DOHH2 (cell line): Measurements from ENCODE around the gene SEMA5A.

ENCODE experiments used
- H3F3A ChIP-seq: fragments of 200-600 bp; sonication (generic), shearing (Covaris generic); 2 replicates; pipeline ENCODE4 v1.6.0; 2016; ENCODE audit warnings: antibody characterized with exemption, mild to moderate bottlenecking; ENCODE audit not compliant: control insufficient read depth, insufficient read depth
- H3K27ac ChIP-seq: fragments of 200-600 bp; sonication (generic); 2 replicates; pipeline ENCODE4 v1.5.1; 2014; ENCODE audit warnings: low read depth, mild to moderate bottlenecking, low read length, moderate library complexity
- H3K27me3 ChIP-seq: fragments of 200-600 bp; sonication (generic); 2 replicates; pipeline ENCODE4 v1.6.1; 2014; ENCODE audit warnings: mild to moderate bottlenecking, low read length, mixed read lengths; ENCODE audit not compliant: control insufficient read depth
- H3K36me3 ChIP-seq: fragments of 200-600 bp; sonication (generic); 2 replicates; pipeline ENCODE4 v1.6.1; 2014; ENCODE audit warnings: mild to moderate bottlenecking, low read length, moderate library complexity, mixed read lengths; ENCODE audit not compliant: control insufficient read depth
- H3K4me1 ChIP-seq: fragments of 200-600 bp; sonication (generic); 2 replicates; pipeline ENCODE4 v1.6.1; 2014; ENCODE audit warnings: mild to moderate bottlenecking, low read length, mixed read lengths; ENCODE audit not compliant: control insufficient read depth
- H3K4me2 ChIP-seq: fragments of 200-600 bp; sonication (generic); 2 replicates; pipeline ENCODE4 v1.6.0; 2014; ENCODE audit warnings: mild to moderate bottlenecking, low read length, moderate library complexity
- H3K4me3 ChIP-seq: fragments of 200-600 bp; sonication (generic); 2 replicates; pipeline ENCODE4 v1.5.1; 2014; ENCODE audit warnings: mild to moderate bottlenecking, low read length, mixed read lengths
- H3K79me2 ChIP-seq: fragments of 200-600 bp; sonication (generic); 2 replicates; pipeline ENCODE4 v1.6.1; 2014; ENCODE audit warnings: mild to moderate bottlenecking, low read length, mixed read lengths; ENCODE audit not compliant: control insufficient read depth
- H3K9me2 ChIP-seq: fragments of 200-600 bp; sonication (generic); replicated peaks from 2 replicates; pipeline ENCODE4 v1.6.1; 2014; ENCODE audit warnings: mild to moderate bottlenecking, low read length, mixed read lengths; ENCODE audit not compliant: control insufficient read depth
- H3K9me3 ChIP-seq: fragments of 200-600 bp; sonication (generic); 2 replicates; pipeline ENCODE4 v1.6.1; 2014; ENCODE audit warnings: antibody characterized with exemption, low read length, mixed read lengths; ENCODE audit not compliant: control insufficient read depth, insufficient read depth
- H4K20me1 ChIP-seq: fragments of 200-600 bp; sonication (generic); 2 replicates; pipeline ENCODE4 v1.6.0; 2014; ENCODE audit warnings: low read depth, mild to moderate bottlenecking, antibody characterized with exemption, low read length, moderate library complexity; ENCODE audit not compliant: control insufficient read depth, insufficient read depth
- EZH2phosphoT487 ChIP-seq: fragments of 200-600 bp; sonication (generic); IDR thresholded peaks from 2 replicates; pipeline ENCODE4 v1.6.1; 2017; ENCODE audit warnings: borderline replicate concordance, mild to moderate bottlenecking, antibody characterized with exemption, low read length, moderate library complexity, mixed read lengths
- TF ChIP-seq, protein P1 (sequence below): fragments of 200-600 bp; sonication (generic); IDR thresholded peaks from one replicate; pipeline ENCODE4 v1.5.1; 2014; ENCODE audit warnings: antibody characterized with exemption, mild to moderate bottlenecking, low read depth, low read length; ENCODE audit not compliant: poor library complexity, severe bottlenecking

SEMA5A gene

DNA sequence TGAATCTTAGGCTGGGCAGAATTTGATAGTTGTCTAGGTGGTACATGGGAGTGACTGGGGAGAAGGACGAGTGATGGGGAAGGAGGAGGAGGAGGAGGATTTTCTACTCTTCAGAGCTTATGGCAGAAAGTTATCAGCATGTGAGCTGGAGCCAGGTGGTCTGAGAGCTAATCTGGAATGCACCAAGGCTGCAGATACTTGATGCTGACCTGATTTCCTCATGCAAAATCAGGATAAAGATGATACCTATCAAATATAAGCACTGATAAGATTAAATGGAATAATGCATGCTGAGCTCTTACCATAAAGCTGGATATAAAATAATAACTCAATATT, 250.4 kb downstream of the SEMA5A start:
- Histone ChIP-seq H3K4me1 (no peaks in the 10 kb centered on the region), H4K20me1 (no peaks in the 10 kb centered on the region), H3K79me2 (no peaks in the 10 kb centered on the region), H3K36me3 (no peaks in the 10 kb centered on the region), H3F3A (no peaks in the 10 kb centered on the region), H3K4me2 (no peak overlapping the region), H3K27ac (no peak overlapping the region), H3K9me2 (no peaks in the 10 kb centered on the region), H3K4me3 (no peak overlapping the region), H3K9me3 (no peaks in the 10 kb centered on the region), H3K27me3 (no peaks in the 10 kb centered on the region)
- TF ChIP-seq, protein P1, sequence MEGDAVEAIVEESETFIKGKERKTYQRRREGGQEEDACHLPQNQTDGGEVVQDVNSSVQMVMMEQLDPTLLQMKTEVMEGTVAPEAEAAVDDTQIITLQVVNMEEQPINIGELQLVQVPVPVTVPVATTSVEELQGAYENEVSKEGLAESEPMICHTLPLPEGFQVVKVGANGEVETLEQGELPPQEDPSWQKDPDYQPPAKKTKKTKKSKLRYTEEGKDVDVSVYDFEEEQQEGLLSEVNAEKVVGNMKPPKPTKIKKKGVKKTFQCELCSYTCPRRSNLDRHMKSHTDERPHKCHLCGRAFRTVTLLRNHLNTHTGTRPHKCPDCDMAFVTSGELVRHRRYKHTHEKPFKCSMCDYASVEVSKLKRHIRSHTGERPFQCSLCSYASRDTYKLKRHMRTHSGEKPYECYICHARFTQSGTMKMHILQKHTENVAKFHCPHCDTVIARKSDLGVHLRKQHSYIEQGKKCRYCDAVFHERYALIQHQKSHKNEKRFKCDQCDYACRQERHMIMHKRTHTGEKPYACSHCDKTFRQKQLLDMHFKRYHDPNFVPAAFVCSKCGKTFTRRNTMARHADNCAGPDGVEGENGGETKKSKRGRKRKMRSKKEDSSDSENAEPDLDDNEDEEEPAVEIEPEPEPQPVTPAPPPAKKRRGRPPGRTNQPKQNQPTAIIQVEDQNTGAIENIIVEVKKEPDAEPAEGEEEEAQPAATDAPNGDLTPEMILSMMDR: no peak
- no peak for TF ChIP-seq EZH2phosphoT487

- Histone ChIP-seq H3K79me2 (no peaks in the 10 kb centered on the region), H3K9me2 (no peaks in the 10 kb centered on the region), H3K27me3 (no peaks in the 10 kb centered on the region), H3K9me3 (no peaks in the 10 kb centered on the region), H3F3A (no peaks in the 10 kb centered on the region), H3K36me3 (no peaks in the 10 kb centered on the region), H3K4me2 (no peak overlapping the region), H4K20me1 (no peaks in the 10 kb centered on the region), H3K4me3 (no peak overlapping the region), H3K4me1 (no peaks in the 10 kb centered on the region), H3K27ac (no peak overlapping the region)
- TF ChIP-seq EZH2phosphoT487: no peak
- TF ChIP-seq, protein P1: no peak
These were observed 250.9 kb downstream of the SEMA5A start for GRCh38 chr5:9294793-9295465.

DNA sequence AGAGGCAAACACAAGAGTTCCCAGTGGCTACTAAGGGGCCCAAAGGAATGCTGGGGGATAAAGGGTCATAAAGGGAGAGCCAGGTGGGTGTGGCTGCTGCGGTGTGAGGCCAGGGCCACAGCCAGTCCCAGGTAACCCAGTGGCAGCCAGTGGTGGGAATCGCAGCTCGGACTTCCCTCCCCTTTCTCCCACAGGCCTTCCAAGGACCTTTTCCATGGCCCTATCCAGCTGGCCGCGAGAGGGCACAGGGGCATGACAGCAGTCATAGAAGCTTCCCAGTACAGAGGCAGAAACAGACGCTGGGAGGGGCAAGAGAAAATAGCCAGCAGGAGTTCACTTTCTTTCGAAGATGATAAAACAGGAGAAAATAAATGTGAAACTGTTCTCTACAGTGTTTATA, 257.6 kb downstream of the SEMA5A start:
- H4K20me1 ChIP-seq: no peaks in the 10 kb centered on the region
- H3K4me2 ChIP-seq: no peak overlapping the region
- no peaks in the 10 kb centered on the region for H3K9me3 ChIP-seq
- no peaks in the 10 kb centered on the region for H3F3A ChIP-seq
- H3K27me3 ChIP-seq: no peaks in the 10 kb centered on the region
- TF ChIP-seq EZH2phosphoT487: no peak
- TF ChIP-seq, protein P1: no peak
- H3K4me1 ChIP-seq: no peaks in the 10 kb centered on the region
- H3K27ac ChIP-seq: no peak overlapping the region
- H3K4me3 ChIP-seq: no peak overlapping the region
- H3K9me2 ChIP-seq: no peaks in the 10 kb centered on the region
- no peaks in the 10 kb centered on the region for H3K79me2 ChIP-seq
- H3K36me3 ChIP-seq: no peaks in the 10 kb centered on the region

DNA sequence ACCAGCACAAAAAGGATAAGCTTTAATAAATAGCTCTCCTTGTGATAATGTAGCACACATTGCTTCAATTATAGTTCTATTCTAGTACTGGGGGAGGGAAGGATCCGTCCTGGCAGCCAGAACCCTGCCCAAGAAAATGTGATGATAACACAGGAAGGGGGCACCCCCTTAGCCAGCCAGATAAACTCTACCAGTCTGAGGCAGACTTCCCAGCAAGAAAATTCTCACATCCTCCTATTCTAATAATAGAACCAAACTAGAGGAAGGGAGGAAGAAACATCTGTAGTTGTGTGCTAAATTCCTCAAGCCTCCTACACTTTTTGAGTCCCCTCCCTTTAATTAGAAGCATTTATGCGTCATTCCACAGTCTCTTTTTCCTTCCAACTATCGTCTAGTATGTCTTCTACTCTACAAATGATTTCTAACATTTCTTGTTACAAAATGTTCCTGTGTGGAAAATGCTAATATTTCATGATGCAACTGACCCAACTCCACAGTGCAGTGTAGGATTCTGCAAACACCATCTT, 261.0 kb downstream of the SEMA5A start:
- no peaks in the 10 kb centered on the region for H3K79me2 ChIP-seq
- H3F3A ChIP-seq: no peaks in the 10 kb centered on the region
- H3K36me3 ChIP-seq: no peaks in the 10 kb centered on the region
- no peak overlapping the region for H3K4me3 ChIP-seq
- H3K27me3 ChIP-seq: no peaks in the 10 kb centered on the region
- no peak for TF ChIP-seq EZH2phosphoT487
- TF ChIP-seq, protein P1: no peak
- H3K9me3 ChIP-seq: no peaks in the 10 kb centered on the region
- no peak overlapping the region for H3K27ac ChIP-seq
- no peaks in the 10 kb centered on the region for H4K20me1 ChIP-seq
- no peak overlapping the region for H3K4me2 ChIP-seq
- no peaks in the 10 kb centered on the region for H3K9me2 ChIP-seq
- H3K4me1 ChIP-seq: no peaks in the 10 kb centered on the region
